NCI-H2171 (cell line): ENCODE data around the gene TBL1X.

Experiments used
- DNase-seq: peaks from one replicate; lab custom pipeline; 2025; lab: John Stamatoyannopoulos, UW

TBL1X gene

DNA sequence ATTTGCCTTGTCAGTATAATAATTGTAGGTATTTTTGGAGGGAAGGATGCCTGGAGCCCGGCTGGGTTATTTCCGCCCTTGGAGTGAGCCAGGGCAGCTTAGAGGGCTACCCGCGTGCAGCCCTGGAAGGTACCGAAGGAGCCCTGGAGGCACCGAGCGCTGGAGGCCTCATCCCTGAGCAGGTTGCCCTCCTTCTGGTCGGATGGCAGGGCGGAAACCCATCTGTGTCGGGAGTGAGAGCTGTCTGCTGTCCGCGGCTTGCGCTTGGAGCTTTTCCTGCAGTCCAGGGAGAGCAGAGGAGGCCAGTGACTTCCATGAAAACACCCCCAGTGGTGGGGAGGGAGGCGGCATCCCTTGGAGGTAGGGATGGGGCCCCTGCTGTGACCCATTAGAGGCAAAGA lies 122.1 kb downstream of the TBL1X start:
- DNase-seq = no peak

DNA sequence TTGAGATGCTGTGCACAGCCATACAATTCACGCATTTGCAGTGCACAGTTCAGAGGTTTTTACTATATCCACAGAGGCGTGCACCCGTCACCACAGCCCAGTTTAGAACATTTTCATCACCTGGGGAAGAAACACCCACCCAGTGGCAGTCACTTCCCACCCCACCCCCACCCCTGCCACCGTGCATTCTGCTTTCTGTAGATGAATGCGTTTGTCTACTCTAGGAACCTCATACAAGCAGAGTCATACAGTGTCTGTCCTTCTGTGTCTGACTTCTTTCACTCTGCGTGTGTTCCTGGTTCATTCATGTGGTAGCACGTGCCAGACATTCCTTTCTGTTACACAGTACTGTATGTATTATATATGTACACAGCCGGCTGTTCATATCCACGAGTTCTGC lies 122.8 kb downstream of the TBL1X start:
- DNase-seq = no peak

DNA sequence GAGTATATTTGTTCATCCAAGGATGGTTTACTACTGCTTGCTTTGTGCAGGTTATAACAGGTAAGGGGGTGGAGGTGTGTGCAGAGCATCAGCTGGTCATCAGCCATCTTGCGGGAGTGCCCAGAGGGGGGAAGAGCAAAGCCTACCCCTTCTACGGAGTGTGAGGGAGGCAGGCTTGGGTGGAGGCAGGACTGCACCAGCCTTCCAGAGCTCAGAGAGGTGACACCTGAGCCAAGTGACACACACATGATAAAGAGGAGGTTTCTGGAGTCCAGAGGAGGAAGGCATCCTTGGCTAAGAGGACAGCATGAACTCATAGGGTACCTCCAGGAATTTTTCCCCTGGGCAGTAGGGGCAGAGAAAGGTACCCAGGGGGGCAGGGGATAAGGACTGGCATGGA lies 126.6 kb downstream of the TBL1X start:
- DNase-seq = no peak

DNA sequence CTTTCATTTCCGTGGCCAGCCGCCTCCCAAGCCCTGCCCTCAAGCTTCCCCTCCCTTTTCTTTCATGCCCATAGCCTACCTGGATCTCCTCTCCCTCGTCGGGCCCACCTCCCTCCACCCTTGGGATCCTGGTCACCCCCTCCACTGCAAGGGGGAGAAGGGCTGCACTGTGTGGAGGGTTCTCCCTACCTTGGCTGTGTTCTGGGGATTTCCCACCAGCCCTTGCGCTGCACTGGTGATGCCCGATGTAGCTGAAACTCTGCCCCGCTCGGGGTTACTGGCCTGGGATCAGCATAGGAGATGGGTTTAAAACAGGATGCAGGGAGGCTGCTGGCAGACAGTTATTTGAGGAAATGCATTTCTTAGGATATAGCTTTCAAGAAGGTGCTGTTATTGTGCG lies 128.9 kb downstream of the TBL1X start:
- no peak for DNase-seq

DNA sequence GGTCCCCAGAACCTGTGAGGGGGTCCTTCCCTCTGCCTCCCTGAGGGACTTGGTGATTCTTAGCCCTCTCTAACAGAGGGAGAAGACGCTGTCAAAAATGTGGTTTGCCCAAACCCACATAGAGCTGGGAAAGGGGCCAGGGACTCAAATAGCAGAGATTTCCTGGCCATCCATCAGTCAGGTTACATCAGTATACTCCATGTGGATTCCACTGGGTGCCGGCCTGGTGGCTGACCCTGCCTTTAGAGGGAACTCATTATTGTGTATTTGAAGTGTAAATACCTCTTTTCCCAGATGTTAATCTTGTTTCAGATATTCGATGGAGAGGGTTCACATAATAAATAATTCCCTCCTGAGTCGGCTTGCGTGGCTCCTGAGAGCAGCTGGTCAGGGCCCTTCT lies 130.3 kb downstream of the TBL1X start:
- no peak for DNase-seq

DNA sequence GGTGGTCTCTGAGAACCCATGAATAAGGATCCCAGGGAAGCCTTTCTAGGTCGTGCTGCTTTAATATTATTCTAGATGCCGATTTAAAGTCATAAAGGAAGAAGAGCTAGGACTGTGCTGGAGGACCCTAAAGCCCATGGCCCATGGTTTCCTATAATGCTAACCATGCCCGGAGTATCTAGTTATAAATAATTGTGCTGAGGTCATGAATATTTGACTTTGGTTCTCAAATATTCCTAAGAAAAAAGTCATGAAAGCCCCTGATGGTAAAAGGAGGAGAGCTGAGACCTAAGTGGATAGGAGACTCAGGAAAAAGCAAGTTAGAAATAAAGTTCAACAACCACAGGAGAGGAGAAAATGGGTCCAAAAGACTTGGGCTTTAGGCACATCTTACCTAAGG lies 132.0 kb downstream of the TBL1X start:
- no peak for DNase-seq

DNA sequence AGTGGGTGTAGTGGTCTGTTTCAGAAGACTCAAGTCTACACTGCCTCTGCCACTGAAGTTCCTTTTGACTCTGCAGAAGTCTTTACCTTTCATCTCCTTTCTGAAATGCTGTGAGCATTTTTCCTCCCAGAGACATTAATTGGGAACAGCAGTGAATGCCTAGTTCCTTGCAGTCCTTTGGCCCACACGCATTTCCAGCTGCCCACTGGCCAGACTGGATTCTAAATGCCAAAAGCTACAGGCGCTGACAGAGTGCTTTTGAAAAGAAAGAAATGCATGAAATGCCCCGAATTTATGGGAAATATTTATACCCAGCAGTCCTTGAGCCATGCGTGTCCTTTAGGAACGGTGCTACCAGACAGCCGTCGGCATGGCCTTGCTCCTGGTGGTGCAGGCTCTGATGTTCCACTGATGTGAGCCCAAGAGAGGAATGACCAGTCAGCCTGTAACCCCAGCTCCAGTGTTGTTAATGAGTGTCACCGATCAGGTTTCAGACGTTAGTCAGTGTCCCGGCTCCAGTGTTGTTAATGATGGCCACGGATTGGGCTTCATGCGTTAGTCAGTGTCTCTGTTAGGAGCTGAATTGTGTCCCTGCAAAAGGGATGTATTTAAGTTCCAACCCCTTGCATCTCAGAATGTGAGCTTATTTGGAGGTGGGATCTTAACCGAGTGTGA lies 132.6 kb downstream of the TBL1X start:
- DNase-seq = no peak

DNA sequence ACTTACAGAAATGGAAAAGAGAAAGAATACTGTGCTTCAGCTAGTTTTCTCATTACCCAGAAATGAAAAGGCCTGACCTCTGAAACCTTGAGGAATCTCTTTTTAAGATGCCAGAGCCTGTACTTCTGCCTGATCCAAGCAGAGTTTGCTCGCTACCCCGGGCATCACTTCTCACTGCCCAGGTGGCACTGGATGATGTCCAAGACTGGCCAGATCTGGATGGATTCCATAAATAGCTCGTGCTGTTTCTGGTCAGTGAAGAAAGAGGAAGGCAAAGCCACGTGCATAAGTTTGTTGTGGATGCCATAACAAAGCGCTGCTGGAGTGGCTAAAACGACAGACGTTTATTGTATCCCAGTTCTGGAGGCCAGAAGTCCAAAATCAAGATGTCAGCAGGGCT lies 133.5 kb downstream of the TBL1X start:
- no peak for DNase-seq

DNA sequence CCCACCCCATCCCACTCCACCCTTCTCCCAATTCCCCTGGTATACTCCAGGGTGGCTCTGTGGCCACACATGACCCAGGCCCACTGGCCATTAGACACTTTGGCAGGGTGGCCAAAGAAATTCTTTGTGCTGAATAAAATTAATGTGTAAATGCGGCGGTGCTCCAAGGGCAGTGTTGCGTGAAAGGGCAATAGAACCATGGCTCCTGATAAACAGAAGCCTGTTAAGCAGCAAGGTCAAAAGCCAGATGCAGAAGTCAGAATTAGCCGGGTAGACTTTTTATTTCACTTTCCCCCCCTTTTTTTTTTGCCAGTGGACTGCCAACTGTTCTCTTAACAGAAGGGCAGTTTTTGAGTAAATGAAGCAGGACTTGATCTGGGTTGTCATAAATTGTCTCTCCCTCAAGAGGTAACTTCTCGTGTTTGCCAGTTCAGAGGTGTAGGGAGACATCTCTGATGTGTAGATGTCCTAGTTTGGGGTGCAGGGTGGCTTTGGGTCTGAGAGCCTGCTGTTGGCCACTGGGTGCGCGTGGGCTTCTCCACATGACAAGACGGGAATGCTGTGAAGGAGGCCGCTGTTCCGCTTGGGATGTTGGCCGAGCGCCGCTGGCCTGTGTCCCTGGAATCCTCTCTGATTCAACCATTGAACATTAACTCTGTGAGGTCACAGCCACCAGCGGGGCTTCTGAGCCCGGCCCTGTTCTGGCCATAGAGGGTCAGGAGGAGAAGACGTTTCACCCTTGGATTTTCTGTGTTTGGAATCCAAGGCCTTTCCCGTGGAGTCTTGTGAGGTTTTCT lies 139.5 kb downstream of the TBL1X start:
- no peak for DNase-seq

DNA sequence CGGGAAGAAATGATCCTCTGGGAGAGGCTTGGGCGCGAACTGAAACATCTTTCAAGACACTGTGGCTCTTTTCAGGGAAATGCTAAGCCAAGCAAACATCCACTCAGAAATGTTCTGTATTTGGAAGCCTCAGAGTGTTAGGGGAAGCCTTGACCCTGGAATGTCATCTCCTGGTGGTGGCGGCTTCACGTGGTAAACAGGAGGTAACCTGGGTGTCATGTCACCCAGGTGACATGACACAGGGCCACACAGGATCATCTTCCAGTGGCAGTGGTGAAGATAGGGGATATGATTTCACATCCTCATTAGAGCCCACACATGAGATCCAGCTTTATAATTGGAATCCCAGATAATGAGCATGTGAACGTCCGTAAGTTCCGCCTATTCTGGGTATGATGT lies 140.0 kb downstream of the TBL1X start:
- DNase-seq = no peak

DNA sequence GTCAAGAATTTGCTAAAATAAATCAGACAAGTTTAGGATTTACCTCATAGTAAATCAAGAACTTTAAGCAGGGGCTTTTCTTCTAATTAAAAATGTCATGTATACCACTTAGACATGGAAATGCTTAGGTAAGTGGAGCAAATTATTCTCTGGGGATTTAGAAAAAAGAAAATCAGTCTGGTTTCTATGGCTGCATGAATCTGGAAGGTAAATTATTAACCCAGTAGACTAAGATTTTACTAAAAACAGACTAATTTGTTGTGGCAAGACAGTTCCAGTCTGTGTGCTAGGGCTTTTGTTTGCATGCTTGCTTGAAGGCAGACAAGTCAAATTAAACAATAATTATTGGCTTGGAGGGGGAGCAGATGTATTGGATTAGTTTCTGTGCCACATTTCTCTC lies 140.6 kb downstream of the TBL1X start:
- no peak for DNase-seq

DNA sequence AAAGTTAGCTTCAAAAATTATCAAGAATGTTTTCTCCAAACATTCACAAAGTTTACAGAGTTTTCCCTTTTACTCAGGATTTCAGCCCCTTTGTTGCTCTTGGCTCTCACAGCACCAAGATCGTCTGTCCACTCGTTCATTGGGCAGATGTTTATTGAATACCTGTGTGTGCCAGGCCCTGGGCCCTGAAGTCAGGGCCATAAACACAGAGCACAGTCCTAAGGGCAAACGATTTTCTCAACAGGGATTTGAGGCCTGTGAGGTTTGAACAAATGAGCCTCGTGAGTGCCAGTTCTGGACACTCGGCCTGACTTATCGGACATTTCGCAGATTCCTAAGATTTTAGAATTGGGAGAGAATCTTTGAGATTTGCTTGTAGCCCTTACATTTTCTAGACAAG lies 142.1 kb downstream of the TBL1X start:
- DNase-seq = no peak

DNA sequence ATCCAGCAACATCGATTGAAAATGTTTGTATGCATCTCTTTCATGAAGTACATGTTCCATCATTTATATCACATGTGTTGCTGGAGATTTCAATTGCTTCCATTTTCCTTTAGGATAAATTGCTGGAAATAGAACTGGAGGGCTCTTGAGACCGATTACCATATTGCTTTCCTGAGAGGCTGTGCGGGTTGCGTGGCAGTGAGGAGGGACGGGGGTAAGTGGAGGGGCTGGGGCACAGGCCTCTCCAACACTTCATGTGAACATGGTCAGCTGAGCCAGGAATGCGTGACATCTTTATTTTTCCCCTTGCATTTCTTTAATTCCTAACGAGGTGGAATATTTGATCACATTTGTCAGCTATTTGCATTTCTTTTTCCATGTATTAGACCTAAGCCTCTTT lies 144.6 kb downstream of the TBL1X start:
- no peak for DNase-seq

DNA sequence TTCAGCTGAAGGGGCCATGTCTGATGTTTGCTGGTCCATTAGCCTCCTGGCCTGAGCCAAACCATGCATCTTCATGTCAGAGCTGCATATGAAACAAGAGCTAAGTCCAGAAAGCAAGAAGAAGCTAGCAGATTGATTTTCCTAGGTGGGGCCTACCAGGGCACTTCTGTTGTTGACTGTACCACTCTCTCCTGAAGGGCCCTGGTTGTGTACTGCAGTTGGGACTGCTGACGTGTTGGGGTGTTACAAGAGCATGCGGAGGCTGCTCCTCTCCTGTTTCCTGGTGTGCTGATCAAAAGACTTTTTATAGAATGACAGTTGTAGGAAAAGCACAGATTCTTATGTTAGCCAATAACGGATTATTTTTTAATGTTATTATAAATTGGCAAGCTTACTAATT lies 145.1 kb downstream of the TBL1X start:
- DNase-seq = no peak

DNA sequence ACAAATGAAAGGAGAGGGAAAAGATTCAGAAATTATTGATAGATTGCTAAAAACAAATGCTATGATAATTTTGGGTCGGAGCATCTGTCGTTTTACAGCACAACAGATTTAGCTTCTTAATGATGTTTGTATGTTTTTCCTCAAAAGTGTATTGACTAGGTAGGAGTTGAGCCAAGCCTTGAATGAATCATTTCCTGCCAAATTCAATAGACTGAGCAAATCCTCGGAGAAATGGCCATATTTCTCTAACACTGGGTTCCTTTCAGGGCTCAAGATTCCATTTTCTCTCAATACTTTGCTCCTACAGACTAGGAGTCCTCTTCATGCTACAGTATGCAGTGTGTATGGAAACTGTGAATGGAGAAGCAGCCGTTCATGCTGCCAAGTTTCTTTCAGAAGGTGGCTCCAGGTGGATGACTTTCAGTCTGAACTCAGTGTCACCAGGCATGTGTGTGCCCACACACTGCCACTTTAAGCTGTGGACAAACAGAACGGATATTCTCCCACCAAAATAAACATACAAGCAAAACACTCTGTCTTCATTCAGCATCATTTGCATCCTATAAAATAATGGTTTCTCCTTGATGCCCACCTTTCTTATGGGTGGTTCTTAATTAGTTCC lies 146.0 kb downstream of the TBL1X start:
- DNase-seq = no peak

DNA sequence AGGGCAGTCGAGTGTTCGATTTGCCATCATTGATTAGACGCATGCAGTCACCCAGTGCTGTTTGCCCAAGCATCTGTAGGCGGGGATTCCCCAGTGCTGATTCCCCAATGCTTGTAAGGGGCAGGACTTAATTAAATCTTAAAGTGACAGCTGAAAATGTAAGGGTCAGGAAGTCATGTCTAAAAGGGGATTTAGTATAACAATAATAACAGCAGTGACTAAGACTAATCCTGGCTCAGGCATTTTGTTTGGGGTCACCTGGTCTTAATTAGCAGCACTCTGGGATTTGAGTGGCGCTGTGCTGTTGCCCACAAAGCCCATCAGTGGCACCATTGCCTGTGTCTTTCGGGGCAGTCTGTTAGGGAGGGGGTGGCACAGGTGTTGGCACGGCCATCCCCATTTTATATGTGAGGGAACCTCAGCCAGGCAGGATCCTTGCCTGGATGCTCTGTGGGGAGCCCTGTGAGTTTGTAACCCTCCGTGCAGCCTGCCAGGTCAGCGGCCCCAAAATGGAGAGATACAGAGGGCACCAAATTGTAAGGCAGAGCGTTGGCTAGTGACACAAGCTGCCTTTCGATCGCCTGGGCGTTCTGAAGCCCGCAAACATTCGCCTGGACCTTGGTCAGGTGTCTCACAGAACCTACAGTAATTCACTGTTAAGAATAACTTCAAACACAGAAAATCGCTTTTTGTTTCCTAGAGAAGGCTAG lies 146.7 kb downstream of the TBL1X start:
- no peak for DNase-seq

DNA sequence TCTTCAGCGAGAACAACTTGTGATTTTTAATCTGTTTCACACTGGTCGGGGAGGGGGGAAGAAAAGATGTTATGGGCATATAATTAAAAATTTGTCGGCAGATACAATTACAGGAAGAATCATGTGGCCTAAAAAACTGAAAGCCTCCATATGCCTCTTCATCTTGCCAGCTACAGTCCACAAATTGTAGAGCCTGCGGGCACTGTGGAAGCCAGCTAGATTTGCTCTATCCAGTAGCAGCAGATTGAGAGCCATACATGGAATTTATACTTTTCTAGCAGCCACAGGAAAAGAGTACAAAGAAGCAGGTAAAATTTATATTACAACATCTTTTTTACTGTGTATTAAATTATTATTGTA lies 147.3 kb downstream of the TBL1X start:
- peak; percentile 2 for DNase-seq

DNA sequence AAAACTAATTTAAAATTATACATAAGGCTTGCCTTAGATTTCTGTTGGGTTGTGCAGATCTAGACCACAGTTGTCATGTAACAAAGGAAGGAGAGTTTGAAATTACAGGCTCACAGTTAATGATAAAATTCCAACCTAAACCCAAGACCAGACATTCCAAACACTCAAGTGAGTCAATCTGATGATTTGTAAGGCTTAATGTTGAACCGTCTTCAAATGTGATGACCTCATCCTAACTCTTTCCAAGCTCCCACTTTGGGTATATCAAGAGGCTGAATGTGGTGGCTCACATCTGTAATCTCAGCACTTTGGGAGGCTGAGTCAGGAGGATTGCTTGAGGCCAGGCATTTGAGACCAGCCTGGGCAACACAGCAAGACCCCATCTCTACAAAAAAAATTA lies 149.2 kb downstream of the TBL1X start:
- no peak for DNase-seq

DNA sequence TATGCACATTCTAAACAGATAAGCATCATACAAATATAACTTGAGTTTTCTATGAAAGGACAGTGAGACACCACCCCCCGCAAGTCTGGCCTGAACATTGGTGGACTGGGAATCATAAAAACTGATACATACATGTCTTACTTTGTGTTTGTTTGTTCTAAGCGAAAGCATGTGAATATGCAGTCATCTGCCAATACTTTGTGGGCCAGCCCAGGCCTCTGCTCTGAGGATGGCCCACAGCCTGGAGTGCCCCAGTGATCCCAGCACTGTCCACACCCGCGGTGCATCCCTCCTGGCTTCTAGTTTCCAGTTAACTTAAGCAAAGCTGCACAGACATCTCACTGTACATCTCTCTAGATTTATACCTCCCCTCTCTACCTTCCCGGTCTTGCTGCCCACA lies 154.3 kb downstream of the TBL1X start:
- DNase-seq = no peak

DNA sequence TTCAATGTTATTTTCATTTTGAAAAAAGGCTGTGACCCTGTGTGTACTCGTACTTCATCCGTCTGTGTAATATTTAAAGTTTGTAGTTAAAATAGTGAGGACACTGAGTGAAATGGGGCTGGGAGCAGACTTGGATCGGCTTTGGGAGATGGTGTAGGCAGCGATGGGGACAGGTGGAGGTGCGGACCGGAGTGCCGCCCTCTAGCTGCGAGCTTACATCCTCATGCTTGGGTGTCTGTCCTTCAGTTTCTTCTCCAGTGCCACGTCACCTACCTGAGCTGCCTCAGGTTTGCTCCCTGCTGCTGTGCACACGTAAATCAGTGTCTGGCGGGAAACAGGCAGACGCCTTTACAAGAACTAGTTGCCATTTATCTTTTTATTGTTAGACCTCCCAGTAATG lies 154.7 kb downstream of the TBL1X start:
- no peak for DNase-seq

DNA sequence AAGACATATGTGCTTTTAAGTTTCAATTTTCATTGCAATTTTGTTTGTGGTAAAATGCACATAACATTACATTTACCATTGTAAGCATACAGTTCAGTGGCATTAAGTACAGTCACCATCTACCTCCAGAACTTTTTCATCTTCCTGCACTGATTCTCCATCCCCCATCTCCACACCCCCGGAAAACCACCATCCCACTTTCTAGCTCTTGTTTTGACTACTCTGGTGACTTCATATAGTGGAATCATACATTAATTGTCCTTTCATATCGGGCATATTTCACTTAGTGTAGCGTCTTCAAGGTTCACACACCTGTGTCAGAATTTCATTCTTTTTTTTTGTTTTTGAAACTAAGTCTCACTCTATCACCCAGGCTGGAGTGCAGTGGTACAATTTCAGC lies 157.3 kb downstream of the TBL1X start:
- no peak for DNase-seq

DNA sequence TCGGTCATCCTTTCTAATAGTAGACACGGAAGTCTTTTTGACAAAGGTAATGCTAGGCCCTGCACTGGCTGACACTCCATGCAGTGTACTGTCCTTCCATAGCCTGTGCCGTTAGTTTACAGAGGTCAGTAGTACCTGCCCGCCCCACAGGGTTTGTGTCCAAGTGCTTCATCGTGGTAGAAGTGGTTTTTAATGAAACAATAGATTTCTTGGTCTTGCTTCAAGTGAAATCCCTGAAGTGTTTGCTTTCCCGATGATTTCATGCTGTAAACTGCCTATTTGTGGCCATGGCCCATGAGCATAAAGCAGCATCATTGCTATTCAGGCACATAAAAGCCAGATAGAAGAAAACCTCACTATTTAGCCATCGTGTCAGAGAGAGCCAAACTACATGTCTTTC lies 161.5 kb downstream of the TBL1X start:
- no peak for DNase-seq

DNA sequence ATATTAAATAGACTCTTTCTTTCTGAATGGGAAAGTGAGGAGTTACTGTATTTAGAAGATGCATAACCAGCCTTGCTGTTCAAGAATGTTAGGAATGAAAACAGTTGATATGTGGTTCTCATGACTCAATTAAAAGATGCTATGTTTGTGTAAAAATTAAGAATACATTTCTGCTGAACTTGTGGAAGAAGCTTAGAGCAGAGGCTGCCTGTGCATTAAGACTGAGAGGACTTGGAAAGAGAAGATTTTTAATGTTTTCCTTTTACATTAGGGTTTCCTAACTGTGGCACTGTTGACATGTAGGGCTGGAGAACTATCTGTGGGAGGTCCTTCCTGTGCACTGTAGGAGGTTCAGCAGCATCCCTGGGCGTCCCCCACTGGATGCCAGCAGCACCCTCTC lies 163.1 kb downstream of the TBL1X start:
- no peak for DNase-seq
